Astrocyte (in vitro differentiated cells and primary cell): ENCODE measurements around the gene UBR3.

Experiments used
- CTCF ChIP-seq: IDR thresholded peaks from 2 replicates; pipeline ENCODE4 v1.5.1; 2011; ENCODE audit warnings: low read depth, mild to moderate bottlenecking, inconsistent platforms, low read length, moderate library complexity; ENCODE audit not compliant: insufficient read depth
- EZH2 ChIP-seq: IDR thresholded peaks from 2 replicates; pipeline ENCODE4 v1.6.1; 2012; ENCODE audit warnings: mild to moderate bottlenecking, low read length, inconsistent platforms; ENCODE audit not compliant: insufficient read depth

GRCh38 chr2:169853041-169853668, 25.9 kb downstream of the UBR3 start:
- TF ChIP-seq CTCF = no peak
- no peak for TF ChIP-seq EZH2
